NCI-H1694 treated with DMSO at 0.1 percent for 48 hours (cell line): Measurements from ENCODE around the gene CD2BP2.
"Not testable (repeated sequence)": the region's sequence is repeated elsewhere in the genome, so short reads cannot be mapped to it uniquely, and the experiment has no call there.

Experiments used
- DNase-seq: peaks from one replicate; lab custom pipeline; 2025; lab: John Stamatoyannopoulos, UW

Gene CD2BP2

DNA sequence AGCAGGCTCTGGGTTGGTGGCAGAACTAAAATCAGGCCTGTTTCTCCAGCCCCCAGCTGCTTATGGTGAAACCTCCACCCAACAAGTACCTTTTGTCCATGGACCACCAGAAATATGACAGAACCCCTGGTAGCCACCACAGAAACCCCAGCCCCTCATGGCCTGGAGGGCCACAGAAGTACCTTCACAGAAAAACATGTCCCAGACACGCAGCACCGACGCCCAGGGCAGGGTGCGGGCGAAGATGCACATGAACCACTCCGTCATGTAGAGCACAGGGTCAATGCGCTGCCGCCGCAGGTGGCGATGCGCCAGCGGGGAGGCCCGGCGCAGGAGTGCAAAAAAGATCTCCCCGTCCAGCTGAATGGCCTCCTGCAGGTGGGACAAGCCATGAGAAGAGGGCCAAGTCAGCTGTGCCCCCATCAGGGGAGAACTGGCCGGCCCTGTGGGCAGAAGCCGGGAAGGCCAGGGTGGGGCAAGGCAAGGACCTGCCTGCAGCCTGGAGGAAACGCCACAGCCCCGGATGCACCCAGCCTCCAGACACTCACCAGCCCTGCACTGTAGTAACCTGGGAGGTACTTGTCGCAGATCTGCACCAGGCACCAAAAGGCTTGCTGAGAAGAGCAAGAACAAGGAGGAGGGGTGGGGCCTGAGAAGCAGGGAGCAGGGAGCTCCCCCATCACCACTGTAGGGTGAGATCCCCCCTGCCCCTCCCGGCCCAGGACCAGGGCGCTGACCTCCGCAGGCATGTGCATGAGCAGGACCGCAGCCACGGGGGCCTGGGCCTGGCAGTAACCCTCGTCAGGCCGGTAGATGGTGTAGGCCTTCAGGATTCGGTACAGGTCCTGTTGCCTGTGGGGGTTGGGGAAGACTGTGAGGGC, 4.1 kb upstream of the CD2BP2 start:
- no peak for DNase-seq

DNA sequence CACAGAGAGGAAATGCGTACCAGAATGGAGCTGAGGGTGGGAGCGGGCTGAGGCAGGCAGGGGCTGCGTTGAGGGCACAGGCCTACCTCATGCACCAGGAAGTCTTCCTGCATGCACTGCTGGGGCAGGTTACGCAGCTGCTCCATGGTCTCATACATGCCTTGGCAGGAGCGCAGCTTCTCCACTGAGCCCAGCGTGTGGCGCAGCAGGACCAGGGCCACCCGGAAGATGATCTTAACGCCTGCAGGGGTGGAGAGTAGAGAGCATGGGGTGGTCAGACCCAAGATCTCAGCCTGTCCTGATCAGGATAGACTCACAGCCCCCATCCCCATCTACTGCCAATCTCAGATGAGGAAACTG, 3.4 kb upstream of the CD2BP2 start:
- no peak for DNase-seq

DNA sequence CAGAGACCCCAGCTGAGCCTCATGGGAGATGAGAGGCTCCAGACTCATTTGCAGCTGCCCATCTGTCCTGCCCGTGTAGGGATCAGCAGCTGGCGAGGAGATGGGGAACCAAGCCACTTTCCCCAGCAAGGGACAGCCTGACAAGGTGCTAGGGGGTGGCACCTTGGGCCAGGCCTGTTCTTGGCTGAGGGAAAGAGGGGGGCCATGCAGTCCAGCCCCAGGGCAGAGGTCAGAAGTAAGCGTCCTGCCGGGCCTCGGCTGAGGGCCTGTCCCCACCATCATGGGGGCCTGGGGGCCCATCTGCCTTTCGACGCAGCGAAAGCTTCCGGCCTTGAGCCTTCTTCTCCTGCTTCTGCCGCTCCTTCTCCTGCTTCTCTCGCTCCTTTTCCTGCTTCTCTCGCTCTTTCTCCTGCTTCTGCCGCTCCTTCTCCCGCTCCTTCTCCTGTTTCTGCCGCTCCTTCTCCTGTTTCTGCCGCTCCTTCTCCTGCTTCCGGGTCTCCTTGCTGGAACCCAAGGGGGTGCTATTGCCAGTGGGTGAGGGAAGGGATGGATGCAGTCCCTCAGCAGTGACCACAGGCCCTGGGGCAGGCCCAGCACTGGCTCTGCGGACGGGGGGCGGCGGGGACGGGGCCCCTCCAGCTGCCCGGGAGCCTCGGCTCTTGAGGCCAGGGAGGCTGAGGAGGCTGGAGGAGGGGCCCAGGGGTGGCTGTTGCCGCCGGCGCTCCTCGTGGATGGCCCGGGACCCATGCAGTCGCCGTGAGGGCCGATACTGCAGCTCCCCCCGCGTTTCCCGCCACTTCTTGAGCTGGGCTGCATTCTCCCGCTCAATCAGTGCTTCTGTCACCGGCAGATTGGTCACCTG, 2.8 kb upstream of the CD2BP2 start:
- no peak for DNase-seq

DNA sequence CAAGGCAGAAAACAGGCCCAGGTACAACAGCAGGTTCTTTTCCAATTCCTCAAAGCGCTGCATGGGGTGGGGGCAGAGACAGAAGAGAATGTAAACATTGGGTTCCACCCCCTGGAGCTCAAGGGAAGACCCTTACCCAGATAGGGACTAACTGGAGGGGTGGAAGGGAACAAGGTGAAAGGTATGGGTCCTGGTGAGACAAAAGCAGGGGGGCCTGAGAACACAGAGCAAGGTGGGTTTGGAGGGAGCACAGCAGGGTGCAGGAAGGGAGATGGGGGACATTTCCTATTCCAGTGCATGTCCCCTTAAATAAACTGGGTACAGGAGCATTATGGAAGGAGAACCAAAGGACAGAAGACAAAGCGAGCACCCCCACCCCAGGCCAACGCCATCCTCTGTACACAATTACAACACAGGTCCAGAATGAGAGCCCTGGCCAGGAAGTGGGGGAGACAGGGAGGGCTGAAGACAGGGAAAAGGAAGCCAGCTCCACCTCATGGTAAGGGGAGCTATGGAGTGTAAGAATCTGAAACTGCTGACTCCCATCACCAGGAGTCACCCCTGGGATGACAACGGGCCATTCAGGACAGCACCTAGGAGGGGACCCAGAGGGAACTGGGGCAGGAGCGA, 2.1 kb upstream of the CD2BP2 start:
- no peak for DNase-seq

DNA sequence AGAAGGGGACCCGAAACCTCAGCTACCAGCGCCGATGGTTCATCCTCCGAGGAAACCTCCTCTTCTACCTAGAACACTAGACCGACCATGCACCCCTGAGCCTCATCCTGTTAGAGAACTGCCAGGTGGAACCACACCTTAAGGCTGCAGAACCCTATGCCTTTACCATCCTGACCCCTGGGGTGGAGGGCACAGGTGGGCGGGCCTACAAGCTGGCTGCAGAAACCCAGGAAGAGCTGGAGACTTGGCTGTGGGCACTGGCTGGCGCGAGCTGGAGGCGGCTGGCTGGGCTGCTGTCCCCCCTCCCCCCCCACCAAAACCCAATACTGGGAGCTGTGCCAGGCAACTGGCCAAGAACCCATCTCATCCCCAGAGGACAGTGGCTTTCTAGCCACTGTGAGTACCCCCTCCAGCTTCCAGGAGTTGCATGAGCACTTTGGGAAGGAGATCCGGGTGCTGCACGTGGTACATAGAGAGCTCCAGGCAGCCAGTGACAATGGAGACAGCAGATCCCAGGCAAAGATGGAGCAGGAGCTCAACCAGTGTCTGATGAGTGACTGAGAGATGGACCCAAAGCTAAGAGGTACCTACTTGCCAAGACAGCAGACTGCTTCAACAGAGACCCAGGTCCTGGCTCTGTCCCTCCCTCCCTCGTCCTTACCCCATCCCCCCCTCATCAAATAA, 1.4 kb upstream of the CD2BP2 start:
- DNase-seq = no peak

DNA sequence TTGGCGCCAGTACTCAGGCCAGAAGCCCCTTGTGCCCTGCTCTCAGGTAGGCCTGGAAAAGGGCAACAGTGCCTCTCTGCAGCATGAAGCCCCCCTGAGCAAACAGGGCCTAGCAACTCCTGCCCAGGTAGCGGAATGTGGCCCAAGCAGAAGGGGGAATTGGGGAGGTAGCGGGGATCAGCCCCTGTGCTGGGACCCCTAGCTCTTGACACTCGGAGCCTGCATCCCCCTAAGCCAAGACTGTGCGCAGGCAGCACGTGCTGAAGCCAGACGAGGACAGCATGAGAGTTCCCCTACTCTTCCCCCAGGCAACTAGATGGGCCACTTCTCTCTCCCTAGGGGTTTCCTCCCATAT, 823 bp upstream of the CD2BP2 start:
- no peak for DNase-seq

DNA sequence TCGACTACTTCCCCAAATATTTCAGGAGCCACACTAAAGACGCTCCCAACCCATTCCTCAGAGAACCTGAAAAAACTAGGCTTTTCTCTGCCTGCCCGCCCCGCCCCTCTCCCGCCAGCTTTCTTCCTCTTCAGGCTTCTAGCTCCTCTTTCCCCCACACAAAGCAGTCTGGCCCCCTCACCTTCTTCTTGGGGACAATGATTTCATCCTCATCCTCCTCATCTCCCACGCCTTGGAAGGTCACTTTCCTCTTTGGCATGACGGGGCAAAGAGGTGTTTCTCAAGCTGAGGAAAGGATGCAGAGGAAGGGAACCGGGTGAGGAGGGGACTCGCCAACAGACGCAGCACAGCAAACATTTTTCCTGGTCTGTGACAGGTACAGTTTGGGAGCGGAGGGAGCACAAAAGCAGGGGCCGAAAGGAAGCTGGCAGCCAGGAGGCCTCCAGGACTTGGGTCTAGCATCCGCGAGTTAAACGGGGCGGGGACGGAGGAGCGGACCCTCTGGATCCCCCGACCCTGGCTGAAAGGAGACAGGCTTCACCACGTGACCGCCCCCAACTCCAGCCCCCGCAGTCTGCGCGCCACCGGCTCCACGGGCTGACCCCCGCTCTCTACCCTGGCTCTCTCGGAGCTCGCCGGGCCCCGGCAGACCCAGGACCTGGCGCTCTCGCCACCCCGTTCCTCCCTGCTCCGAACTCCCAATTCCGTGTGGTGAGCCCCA, 525 bp downstream of the CD2BP2 start:
- DNase-seq = no peak

DNA sequence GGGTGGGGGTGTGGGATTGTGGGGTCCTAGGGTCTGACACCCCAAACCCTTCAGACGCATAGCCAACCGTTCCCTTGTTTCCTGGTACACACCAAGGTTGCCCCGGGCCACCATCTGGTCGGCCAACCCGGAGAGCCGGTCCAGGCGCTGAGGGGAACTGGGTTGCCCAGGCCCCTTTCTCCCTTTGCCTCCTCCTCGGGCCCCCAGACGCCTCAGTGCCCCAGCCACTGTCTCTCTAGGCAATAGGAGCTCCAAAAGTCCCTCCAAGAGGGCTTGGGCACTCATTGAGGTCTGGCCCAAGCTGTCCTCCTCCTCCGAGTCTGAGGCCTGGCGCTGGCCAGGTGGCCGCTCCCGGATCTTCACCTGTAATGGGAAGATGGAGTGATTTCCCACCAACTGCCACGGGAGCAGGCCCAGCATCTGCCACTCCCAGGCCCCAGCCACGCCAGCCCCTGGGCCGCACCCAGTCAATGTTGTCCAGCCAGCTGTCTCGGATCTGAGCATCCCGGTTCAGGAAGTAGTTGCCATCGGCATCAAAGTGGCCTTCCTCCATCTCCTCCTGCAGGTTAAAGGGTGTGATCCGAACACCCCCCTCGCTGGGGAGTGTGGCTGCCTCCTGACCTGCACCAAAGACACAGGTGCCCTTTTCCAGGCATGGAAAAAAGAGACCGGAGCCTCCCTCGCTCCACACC, 1.5 kb downstream of the CD2BP2 start:
- no peak for DNase-seq

DNA sequence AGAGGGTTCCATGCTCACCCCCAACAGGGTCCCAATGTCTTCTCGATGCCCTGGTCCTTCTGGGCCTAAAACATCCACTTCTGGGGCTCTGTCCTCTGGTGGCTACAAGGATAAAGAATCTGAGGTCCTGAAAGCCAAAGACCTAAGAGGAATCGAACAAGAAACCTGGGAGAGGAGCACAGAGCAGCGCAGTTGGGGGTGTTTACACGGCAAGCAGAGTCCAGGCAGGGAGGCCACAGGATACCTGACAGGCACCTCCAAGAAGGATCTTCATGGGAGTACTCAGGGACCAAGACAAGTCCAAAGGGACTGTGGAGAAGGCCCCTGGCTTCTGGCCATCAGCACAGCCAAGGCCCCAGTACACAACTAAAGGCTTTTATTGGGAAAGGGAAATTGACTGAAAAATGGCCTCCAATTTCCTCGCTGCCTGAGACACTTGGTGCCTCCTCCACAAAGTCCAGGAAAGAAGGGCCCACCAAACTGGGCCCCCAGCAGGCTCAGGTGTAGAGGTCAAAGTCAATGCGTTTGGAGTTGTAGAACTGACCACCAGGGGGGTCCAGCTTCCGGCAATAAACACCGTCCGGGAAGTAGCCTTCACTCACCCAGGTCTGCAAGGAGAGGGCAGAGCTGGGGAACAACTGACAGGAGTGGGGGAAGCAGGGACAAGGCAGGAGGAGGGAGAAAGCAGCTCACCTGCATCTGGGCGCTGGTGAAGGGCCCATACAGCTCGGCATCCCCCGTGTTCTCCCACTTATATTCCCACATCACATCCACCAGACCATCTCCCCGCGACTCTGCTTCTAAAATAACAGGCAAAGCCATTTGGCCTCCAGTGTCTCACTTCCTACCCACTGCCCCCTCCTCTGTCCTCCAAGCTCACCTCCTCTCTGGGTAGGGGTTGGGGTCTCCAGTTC, 2.4 kb downstream of the CD2BP2 start:
- no peak for DNase-seq

DNA sequence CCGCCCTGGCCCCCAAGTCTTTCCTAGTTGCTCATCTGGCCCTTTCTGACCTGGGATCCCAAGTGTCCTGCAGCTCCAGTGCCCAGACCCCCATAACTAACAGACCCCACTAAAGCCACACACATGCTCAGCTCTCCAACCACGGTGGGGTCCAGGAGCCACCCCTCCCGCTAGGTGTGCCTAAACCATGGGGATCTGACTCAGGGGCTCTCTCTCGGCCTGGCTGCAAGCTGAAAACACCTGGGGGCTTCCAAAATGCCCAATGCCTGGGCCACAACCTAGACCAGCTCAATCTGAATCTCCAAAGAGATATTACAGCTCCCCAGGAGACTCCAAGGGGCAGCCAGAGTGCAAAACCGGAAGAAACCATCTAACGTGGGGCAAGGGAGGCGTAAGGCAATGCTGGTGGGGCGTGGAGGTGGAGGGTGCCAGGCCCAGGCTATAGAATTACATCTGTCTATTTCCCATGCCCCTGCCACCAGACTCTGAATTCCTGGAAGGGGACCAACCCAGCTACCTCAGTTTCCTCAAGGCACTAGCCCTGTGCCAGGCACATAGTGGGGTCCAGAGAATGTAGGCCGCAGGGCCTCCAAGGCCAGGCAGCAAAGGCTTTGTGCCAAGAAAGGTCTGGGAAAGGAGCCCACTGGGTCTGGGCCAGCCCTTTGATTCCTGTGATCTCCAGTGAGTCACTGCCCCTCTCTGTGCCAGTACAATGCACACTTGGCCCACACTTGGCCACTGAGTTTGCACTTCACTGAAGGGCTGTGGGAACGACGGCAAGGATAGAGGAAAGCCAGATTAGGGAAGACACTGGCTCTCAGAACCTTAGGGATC, 3.3 kb downstream of the CD2BP2 start:
- DNase-seq = no peak

DNA sequence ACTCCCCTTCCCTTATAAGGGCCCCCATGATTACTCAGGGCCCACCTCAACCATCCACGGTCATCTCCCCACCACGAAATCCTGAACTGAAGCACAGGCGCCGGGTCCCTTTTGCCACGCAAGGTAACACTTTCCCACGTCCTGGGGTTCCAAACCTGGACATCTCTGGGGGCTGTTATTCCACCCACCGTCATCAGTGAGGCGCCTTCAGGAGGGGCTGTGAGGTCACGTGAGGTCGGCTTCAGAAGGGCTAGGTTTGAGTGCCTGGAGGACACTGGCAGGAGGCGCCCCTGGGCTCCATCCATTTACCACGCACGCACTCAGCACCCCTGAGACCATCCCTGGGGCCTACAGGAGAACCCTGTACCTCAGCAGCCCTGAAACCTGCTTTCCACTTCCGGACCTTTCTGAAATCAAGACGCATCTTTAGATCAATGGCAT, 4.1 kb downstream of the CD2BP2 start:
- DNase-seq = no peak

DNA sequence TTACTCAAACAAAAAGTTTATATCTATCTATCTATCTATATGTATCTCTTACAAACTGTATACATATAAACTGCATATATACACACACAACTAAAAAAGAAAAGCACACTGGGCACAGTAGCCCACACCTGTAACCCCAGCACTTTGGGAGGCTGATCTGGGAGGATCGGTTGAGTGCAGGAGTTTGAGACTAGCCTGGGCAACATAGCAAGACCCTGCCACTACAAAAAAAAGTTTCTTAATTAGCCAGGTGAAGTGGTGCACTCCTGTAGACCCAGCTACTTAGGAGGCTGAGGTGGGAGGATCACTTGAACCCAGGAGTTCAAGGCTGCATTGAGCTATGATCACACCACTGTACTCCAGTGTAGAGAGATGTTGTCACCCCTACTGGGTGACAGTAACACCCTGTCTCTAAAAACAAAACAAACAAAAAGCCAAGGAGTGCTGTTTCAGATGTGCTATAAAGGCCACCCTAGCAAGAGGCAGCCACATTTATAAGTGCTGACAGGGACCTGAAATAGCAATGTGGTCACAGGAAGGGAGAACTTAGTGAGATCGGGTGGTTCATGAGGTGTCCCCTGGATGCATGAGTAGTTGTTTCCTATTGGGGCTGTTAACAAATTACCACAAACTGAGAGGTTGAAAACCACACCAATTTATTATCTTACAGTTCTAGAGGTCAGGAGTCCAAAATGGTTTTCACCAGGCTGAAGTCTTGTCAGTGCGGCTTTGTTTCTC, 4.8 kb downstream of the CD2BP2 start:
- DNase-seq = no peak

DNA sequence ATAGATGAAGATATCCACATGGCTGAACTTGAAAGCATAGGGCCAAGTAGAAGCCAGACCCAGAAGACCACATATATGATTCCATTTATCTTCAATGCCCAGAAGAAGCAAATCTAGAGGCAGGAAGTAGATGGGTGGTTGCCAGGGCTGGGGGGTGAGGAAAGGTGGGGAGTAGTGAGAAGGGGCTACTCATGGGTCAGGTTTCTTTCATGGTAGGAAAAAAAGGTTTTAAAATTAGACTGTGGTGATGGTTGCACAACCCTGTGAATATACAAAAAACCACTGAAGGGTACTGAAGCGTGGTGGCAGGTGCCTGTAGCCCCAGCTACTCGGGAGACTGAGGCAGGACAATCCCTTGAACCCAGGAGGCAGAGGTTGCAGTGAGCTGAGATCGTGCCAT, 5.4 kb downstream of the CD2BP2 start:
- DNase-seq = no peak

DNA sequence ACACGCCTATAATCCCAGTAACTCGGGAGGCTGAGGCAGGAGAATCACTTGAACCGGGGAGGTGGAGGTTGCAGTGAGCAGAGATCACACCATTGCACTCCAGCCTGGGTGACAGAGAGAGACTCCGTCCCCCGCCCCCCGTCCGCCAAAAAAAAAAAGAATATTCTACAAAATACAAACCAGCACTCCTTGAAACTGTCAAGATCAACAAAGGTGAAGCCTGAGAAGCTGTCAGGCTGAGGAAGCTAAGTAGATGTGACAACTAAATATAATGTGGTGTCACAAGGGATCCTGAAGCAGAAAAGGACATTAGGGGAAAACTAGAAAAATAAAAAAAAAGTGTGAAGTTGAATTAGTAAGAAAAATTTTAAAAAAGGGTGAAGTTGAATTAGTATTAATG, 6.2 kb downstream of the CD2BP2 start:
- DNase-seq = no peak

DNA sequence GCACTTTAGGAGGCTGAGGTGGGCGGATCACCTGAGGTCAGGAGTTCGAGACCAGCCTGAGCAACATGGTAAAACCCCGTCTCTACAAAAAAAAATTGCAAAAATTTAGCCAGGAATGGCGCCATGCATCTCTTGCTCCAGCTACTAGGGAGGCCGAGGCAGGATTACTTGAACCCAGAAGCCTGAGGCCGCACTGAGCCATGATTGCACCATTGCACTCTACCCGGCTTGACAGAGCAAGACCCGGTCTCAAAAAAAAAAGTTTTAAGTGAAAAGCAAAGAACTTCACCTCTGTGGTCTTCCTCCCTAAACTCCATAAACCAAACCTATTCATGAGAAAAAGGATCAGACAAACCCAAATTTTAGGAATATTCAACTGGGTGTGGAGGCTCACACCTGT, 7.0 kb downstream of the CD2BP2 start:
- no peak for DNase-seq

DNA sequence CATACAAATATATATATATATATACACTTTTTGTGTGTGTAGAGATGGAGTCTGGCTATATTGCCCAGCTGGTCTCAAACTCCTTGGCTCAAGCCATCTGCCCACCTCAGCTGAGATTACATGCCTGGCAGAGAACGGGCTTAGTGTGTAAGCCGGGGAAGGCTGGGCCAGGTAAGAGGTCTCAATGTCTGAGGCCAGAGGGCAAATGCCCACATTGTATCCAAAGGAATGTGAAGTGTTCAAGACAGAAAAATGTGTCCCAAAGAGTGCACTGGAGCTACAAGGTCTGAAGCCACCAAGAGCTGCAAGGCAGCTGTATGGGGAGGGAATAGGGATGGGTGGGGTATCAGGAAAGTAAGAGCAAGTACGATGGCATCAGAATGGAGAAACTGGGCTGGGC, 8.8 kb downstream of the CD2BP2 start:
- DNase-seq = no peak

DNA sequence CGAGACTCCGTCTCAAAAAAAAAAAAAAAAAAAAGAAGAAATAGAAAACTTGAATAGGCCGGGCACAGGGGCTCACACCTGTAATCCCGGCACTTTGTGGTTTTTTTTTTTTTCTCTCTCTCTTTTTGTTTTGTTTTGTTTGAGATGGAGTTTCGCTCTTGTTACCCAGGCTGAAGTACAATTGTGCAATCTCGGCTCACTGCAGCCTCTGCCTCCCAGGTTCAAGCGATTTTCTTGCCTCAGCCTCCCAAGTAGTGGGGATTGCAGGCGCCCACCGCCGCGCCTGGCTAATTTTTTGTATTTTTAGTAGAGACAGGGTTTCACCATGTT, 11.7 kb downstream of the CD2BP2 start:
- not testable (repeated sequence) for DNase-seq

DNA sequence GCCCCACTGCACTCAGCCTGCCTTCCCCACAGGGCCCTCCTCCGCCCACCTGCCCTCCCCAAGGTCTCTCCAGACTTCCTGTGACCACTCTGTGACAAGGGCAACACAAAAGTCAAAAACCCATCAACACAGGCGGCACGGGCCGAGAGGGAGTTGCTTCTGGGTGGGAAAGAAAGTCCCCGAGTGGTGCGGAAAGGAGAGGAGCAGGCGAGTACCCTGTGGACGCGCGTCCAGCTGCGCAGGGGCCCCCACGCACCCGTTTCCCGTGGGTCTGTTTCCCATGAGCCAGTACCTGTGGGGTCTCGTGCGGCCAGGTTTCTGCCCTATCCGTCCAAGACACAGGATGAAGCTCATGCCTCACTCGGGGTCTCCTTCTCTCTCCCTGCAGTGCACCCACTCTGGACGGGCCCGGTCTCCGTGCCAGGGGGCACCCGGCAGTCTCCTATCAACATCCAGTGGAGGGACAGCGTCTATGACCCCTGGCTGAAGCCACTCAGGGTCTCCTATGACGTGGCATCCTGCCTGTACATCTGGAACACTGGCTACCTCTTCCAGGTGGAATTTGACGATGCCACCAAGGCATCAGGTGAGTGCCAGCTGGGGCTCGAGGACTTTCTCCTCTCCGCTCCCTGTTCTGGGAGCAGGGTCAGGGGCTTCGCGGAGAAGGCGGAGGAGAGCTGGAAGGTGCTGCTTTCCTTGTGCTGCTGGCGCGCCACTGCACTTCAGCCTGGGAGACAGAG, 12.2 kb downstream of the CD2BP2 start:
- no peak for DNase-seq
